Measurements from ENCODE around the gene SMIM8. TPM values are rescaled to one million over a fixed set of nuclear protein-coding genes. Genes with fewer than 3 reads are reported as not detected.

The SMIM8 gene
- total RNA-seq, 3 donors from 2014 or later (not counting 1 experiment from before 2014, with no cell fraction given): 8.0 to 11.1 (median 9.5) TPM

GRCh38 chr6:87330961-87331360, 8.6 kb downstream of the SMIM8 start:
- Mint-ChIP-seq H3K4me3 (no peak overlapping the region), H3K27ac (no peak overlapping the region), H3K27me3 (ENCODE audit: low read depth in 2 of 2) (no peaks in the 10 kb centered on the region), H3K4me1 (peaks cover 22 to 23% of the 10 kb centered on the region in 2 donors), H3K9me3 (peaks cover 2 to 4% of the 10 kb centered on the region in 2 donors), H3K36me3 (no peaks in the 10 kb centered on the region)
- Histone ChIP-seq H3K27me3 (ENCODE audit: control insufficient read depth, insufficient read depth, low read length) (no peaks in the 10 kb centered on the region), H3K9me3 (ENCODE audit: control insufficient read depth, insufficient read depth, low read length) (no peaks in the 10 kb centered on the region), H3K4me1 (ENCODE audit: control insufficient read depth, insufficient read depth, low read length) (peaks cover 8% of the 10 kb centered on the region), H3K27ac (ENCODE audit: low read length) (no peak overlapping the region), H3K4me3 (ENCODE audit: low read length) (no peak overlapping the region), H3K36me3 (ENCODE audit: control insufficient read depth, insufficient read depth, low read length) (no peaks in the 10 kb centered on the region)
- TF ChIP-seq CTCF (IDR thresholded peaks at IDR 0.05): no peak
- intact Hi-C loops (cut with micrococcal nuclease): no loop called here
- no peak for ATAC-seq
- DNase-seq: no peak

- peak overlapping the region; percentile 78 to 81 for H3K27ac Mint-ChIP-seq
- H3K4me1 ChIP-seq (ENCODE audit: control insufficient read depth, insufficient read depth, low read length): peaks cover 8% of the 10 kb centered on the region
- no peak for TF ChIP-seq CTCF (IDR thresholded peaks at IDR 0.05)
- no peaks in the 10 kb centered on the region for H3K9me3 ChIP-seq (ENCODE audit: control insufficient read depth, insufficient read depth, low read length)
- DNase-seq (no peak), ATAC-seq (no peak)
- no peaks in the 10 kb centered on the region for H3K36me3 Mint-ChIP-seq
- no peaks in the 10 kb centered on the region for H3K9me3 Mint-ChIP-seq
- 91% methylated on average over 5 of the region's 5 CpGs for WGBS (ENCODE audit: insufficient coverage)
- no peak overlapping the region for H3K4me3 Mint-ChIP-seq
- H3K4me1 Mint-ChIP-seq: peaks cover 22 to 23% of the 10 kb centered on the region in 2 donors
- H3K4me3 ChIP-seq (ENCODE audit: low read length): no peak overlapping the region
- intact Hi-C loops (cut with micrococcal nuclease): no loop called here
- H3K36me3 ChIP-seq (ENCODE audit: control insufficient read depth, insufficient read depth, low read length): no peaks in the 10 kb centered on the region
- no peak overlapping the region for H3K27ac ChIP-seq (ENCODE audit: low read length)
- H3K27me3 Mint-ChIP-seq (ENCODE audit: low read depth in 2 of 2): no peaks in the 10 kb centered on the region
- no peaks in the 10 kb centered on the region for H3K27me3 ChIP-seq (ENCODE audit: control insufficient read depth, insufficient read depth, low read length)
Observed at GRCh38 chr6:87333033-87333432, 10.6 kb downstream of the SMIM8 start.

GRCh38 chr6:87333591-87334181, 11.3 kb downstream of the SMIM8 start:
- Mint-ChIP-seq H3K36me3 (no peaks in the 10 kb centered on the region), H3K27me3 (ENCODE audit: low read depth in 2 of 2) (no peaks in the 10 kb centered on the region), H3K27ac (peak overlapping the region; percentile 78 to 81), H3K9me3 (no peaks in the 10 kb centered on the region), H3K4me1 (peaks cover 22 to 23% of the 10 kb centered on the region in 2 donors), H3K4me3 (peak overlapping the region; percentile 42)
- 49% methylated on average over 3 of the region's 3 CpGs for WGBS (ENCODE audit: insufficient coverage)
- intact Hi-C loops (cut with micrococcal nuclease): no loop called here
- Histone ChIP-seq H3K9me3 (ENCODE audit: control insufficient read depth, insufficient read depth, low read length) (no peaks in the 10 kb centered on the region), H3K27me3 (ENCODE audit: control insufficient read depth, insufficient read depth, low read length) (no peaks in the 10 kb centered on the region), H3K36me3 (ENCODE audit: control insufficient read depth, insufficient read depth, low read length) (no peaks in the 10 kb centered on the region), H3K27ac (ENCODE audit: low read length) (no peak overlapping the region), H3K4me1 (ENCODE audit: control insufficient read depth, insufficient read depth, low read length) (peaks cover 8% of the 10 kb centered on the region), H3K4me3 (ENCODE audit: low read length) (no peak overlapping the region)
- no peak for TF ChIP-seq CTCF (IDR thresholded peaks at IDR 0.05)
- peak in 1 of 2 donors; percentile 12 for DNase-seq
- ATAC-seq: peak; percentile 38 to 62 (median 46)

GRCh38 chr6:87334683-87335082, 12.3 kb downstream of the SMIM8 start:
- no peak overlapping the region for H3K4me3 Mint-ChIP-seq
- TF ChIP-seq CTCF (IDR thresholded peaks at IDR 0.05): no peak
- no peak overlapping the region for H3K27ac Mint-ChIP-seq
- H3K4me1 Mint-ChIP-seq: peaks cover 22 to 23% of the 10 kb centered on the region in 2 donors
- no peaks in the 10 kb centered on the region for H3K36me3 Mint-ChIP-seq
- 100% methylated on average over 1 of the region's 1 CpG for WGBS (ENCODE audit: insufficient coverage)
- Histone ChIP-seq H3K36me3 (ENCODE audit: control insufficient read depth, insufficient read depth, low read length) (no peaks in the 10 kb centered on the region), H3K4me3 (ENCODE audit: low read length) (no peak overlapping the region), H3K27ac (ENCODE audit: low read length) (no peak overlapping the region), H3K27me3 (ENCODE audit: control insufficient read depth, insufficient read depth, low read length) (no peaks in the 10 kb centered on the region), H3K4me1 (ENCODE audit: control insufficient read depth, insufficient read depth, low read length) (peaks cover 8% of the 10 kb centered on the region), H3K9me3 (ENCODE audit: control insufficient read depth, insufficient read depth, low read length) (no peaks in the 10 kb centered on the region)
- DNase-seq (no peak), ATAC-seq (no peak)
- intact Hi-C loops (cut with micrococcal nuclease): no loop called here
- no peaks in the 10 kb centered on the region for H3K9me3 Mint-ChIP-seq
- no peaks in the 10 kb centered on the region for H3K27me3 Mint-ChIP-seq (ENCODE audit: low read depth in 2 of 2)

Data from natural killer cell (primary cell).